ENCODE results near the gene IL1RAPL1.

The IL1RAPL1 gene

GRCh38 chrX:29431895-29432294, 844.6 kb downstream of the IL1RAPL1 start:
- no peak for DNase-seq (ENCODE audit: low read depth in 2 of 2)

DNA sequence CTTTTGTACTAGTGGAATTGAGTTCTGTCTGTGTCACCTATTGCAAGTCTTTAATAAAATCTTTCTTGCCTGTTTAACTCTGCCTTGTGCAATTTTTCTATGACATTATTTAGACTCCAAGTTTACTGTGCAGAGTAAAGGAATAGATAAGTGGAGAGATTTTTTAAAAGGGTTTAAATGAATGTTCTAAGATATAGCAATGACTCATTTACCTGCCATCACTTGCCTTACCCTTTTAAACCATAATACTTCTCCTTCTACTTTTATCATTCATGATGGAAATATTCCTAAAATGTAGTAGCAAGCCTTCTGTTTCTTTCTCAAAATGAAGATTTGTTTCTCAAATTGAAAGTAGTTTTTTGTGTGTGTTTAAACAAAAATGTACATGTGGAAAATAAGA, 845.3 kb downstream of the IL1RAPL1 start:
- no peak for DNase-seq (ENCODE audit: low read depth in 2 of 2)

- DNase-seq (ENCODE audit: low read depth in 2 of 2), result no peak
Measured at GRCh38 chrX:29434939-29435338, 847.7 kb downstream of the IL1RAPL1 start.

DNA sequence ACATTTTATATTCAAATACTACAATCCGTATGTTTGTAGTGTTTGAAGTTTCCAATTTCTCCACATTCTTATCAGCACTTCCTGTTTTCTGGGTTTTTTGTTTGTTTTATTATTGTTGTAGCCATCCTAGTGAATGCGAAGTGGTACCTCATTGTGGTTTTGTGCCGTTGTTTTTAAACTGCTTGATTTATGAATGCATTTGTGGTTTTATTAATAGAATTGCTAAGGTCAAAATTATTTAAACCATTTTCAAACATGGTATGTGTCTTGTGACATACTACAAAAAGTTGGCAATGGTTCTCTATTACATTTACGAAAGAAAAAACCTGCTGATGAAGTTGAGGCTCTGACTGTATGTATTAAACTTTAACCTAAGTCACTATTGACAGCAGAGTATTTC, 848.1 kb downstream of the IL1RAPL1 start:
- DNase-seq (ENCODE audit: low read depth in 2 of 2), result no peak

DNA sequence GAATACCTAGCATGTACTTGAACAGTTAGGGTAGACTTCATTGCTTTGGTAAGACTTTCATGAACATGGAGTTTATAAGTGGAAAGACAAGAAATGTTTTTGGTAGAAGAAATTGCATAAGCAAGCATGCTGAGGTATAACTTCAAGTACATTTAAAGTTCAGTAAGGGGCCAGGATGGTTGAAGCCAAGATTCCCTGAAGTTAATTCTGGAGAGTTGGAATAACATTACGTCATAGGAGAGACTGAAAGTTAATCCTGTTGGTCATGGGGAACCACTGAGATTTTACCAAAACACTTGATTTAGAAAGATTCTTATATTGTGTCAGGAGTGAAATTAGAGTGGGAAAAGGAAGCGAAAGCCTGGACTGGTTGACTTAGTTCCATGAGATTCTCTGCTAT, 860.6 kb downstream of the IL1RAPL1 start:
- no peak for DNase-seq (ENCODE audit: low read depth in 2 of 2)

DNA sequence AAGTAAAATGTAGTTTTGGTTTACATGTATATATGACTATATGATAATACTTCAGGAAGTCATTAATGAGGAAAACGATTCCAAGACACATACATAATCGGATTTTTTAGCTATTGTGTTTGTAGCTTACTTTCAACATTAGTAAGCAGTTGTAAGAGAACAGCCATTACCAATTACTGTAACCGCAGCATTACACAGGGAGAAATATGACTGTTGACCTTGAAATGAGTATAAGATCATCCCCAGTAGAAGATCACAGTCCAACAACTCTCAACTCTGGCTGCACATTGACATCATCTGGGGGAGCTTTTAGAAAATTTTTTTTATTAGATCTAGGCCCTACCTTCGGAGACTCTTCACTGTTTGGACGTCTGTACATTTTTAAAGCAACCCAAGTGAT, 866.1 kb downstream of the IL1RAPL1 start:
- DNase-seq (ENCODE audit: low read depth in 2 of 2), result no peak

DNA sequence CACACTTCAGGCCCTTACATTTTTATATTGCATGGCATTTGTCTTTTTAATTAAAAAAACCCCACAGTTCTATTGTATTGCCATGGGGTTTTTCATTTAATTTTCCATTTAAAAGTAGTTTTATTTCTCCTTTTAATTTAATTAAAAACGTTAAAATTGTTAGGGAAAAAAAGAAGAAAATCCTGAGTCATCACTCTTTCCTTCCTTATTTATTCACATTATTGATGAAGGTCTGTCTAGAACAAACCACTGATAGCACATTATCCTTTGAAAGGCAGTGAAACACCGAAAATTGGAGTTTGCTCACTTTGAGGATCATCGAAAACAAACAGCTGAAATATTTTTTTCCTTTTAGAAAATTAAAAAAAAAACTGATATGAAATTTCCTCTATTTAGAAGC, 868.5 kb downstream of the IL1RAPL1 start:
- no peak for DNase-seq (ENCODE audit: low read depth in 2 of 2)

- no peak for DNase-seq (ENCODE audit: low read depth in 2 of 2)
Measured at GRCh38 chrX:29461039-29461438, 873.8 kb downstream of the IL1RAPL1 start.

GRCh38 chrX:29466456-29466855, 879.2 kb downstream of the IL1RAPL1 start:
- DNase-seq (ENCODE audit: low read depth in 2 of 2), result no peak

GRCh38 chrX:29468911-29469494, 881.8 kb downstream of the IL1RAPL1 start:
- DNase-seq (ENCODE audit: low read depth in 2 of 2), result no peak

- DNase-seq (ENCODE audit: low read depth in 2 of 2), result no peak
Measured at GRCh38 chrX:29470030-29470429, 882.8 kb downstream of the IL1RAPL1 start.

DNA sequence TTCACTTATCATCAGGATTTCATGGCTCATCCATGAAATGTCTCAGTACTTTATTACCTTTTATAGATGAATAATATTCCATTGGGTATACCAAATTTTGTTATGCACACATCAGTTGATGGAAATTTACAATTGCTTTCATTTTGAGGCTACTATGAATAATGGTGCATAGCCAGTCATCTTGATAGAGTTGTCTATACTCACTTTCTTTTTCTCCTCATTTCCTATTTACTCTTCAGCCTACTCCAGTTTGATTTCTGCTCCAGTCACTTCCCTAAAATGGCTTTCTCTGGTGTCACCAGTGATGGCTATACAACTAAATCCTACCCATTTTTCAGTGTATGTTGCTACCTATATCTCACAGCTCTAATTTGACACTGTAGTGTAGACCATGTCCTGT, 884.6 kb downstream of the IL1RAPL1 start:
- DNase-seq (ENCODE audit: low read depth in 2 of 2), result no peak

DNA sequence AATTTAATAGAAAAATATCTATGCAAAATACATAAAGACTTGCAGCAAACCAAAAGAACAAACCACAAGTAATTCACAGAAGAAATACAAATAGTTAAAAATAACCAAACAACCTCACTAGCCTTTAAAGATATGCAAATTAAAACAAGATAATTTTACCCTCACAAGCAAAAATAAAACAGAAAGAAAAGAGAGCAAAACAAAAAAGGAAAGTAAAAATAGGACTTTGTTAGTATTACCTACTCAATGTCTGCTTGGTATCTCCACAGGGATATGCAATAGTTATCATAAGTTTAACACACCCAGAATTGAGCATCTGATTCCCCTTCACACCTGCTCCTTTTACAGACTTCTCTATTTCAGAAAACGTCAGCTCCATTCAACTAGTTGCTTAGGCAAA, 890.6 kb downstream of the IL1RAPL1 start:
- DNase-seq (ENCODE audit: low read depth in 2 of 2), result no peak

- DNase-seq (ENCODE audit: low read depth in 2 of 2), result no peak
Measured at GRCh38 chrX:29478336-29479069, 891.3 kb downstream of the IL1RAPL1 start.

- no peak for DNase-seq (ENCODE audit: low read depth in 2 of 2)
Measured at GRCh38 chrX:29487214-29487613, 900.0 kb downstream of the IL1RAPL1 start.

- no peak for DNase-seq (ENCODE audit: low read depth in 2 of 2)
Measured at GRCh38 chrX:29487714-29488113, 900.5 kb downstream of the IL1RAPL1 start.

DNA sequence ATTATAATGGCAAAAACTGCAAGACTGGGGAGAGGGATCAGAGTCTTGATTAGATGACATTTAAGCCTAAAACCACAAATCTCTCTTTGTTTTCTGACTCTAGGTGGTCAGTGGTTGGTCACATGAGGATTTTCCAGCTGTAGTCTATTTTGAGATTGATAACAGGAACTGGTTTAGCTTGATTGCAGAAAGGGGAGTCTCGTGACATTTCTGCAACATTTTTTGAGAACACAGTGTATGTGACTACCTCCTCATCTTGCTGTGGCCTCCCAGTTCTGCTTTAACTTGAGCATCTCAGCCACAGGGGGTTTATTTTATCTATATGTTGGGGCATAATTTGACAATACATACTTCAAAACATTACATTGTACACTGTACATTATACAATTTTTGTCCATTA, 901.7 kb downstream of the IL1RAPL1 start:
- no peak for DNase-seq (ENCODE audit: low read depth in 2 of 2)

DNA sequence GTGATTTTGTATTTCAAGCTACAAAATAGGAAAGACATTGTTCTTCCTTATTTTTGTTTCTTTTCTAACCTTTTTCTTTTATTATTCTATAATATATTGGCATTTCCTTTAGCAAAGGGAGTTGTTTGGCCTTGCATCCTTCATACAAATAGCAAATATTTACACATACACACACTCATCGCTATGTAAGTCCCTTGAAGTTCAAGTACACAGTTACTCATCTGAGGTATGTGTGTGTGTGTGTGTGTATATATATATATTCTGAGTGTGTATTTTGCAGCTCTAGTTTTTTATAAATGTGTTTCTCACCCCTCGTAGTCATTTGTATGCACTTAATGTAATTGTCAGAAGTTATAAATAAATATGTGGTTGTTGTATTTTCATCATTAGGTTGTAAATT, 903.4 kb downstream of the IL1RAPL1 start:
- no peak for DNase-seq (ENCODE audit: low read depth in 2 of 2)

DNA sequence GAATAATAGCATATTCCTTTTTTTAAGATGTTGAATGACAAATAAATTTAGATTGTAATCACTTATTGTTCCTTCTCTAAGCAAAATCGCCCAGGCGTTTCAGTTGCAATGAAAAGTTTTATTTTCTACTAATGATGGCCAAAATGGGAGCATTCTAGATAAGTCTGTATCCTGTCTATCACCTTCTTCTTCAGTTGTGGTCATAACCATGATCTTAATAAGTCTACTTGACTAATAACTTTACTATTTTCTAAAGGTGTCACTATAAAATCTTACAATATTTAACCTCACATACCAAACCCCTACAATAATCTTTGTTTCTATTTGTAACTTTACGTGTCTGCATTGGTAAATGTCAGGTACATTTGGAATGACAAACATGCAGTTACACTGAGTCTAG, 904.4 kb downstream of the IL1RAPL1 start:
- no peak for DNase-seq (ENCODE audit: low read depth in 2 of 2)

- no peak for DNase-seq (ENCODE audit: low read depth in 2 of 2)
Measured at GRCh38 chrX:29496636-29497180, 909.5 kb downstream of the IL1RAPL1 start.

- DNase-seq (ENCODE audit: low read depth in 2 of 2), result no peak
Measured at GRCh38 chrX:29506729-29507128, 919.5 kb downstream of the IL1RAPL1 start.

- DNase-seq (ENCODE audit: low read depth in 2 of 2), result no peak
Measured at GRCh38 chrX:29518100-29518499, 930.9 kb downstream of the IL1RAPL1 start.

GRCh38 chrX:29528281-29528680, 941.0 kb downstream of the IL1RAPL1 start:
- DNase-seq (ENCODE audit: low read depth in 2 of 2), result no peak

DNA sequence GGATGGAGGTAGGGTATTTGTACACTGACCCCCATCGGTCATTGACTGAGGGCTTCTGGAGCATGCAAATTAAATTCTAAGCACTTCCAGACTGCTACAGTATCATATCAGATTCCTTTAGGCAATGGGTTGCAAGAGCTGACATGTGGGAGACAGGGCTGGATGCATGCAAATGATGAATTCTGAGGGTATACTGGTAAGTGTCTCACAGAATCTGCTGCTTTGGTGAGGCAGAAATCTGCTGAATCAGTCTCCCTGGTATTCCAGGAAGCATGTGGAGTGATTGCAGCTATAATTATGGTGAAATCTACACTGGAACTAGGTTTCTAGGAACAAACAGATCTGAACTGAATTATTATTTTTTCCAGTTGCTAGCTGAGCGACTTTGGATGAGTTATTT, 943.3 kb downstream of the IL1RAPL1 start:
- DNase-seq (ENCODE audit: low read depth in 2 of 2), result no peak

All from stimulated activated CD8-positive, alpha-beta memory T cell treated with anti-CD3 and anti-CD28 coated beads, Interleukin-15, amount 100 ng/mL, for 48 hours (primary cell).